ENCODE data around the gene PCSK2. TPM values are rescaled to one million over a fixed set of nuclear protein-coding genes. Genes with fewer than 3 reads are reported as not detected.

PCSK2 gene
- total and polyA plus RNA-seq, 2 of the 8 experiments (the other 6 are each of a cell fraction or from before 2014, with no cell fraction given), result 1.9 to 4.2 TPM

- H2AK5ac ChIP-seq (ENCODE audit: low read depth, low read length), result no peak overlapping the region
- no peak overlapping the region for H4K91ac ChIP-seq (replicated peaks; ENCODE audit: insufficient read length, low read length)
- H2BK20ac ChIP-seq (ENCODE audit: low read length), result no peak overlapping the region
- FAIRE-seq, result no peak
- CTCF ChIA-PET (ENCODE audit: partially characterized antibody), result no interaction called here
- H3K79me2 ChIP-seq (ENCODE audit: control insufficient read depth in 1 of 2, insufficient read depth in 2 of 2, low read length in 2 of 2), result no peaks in the 10 kb centered on the region
- no peak overlapping the region for H3K4me2 ChIP-seq (ENCODE audit: insufficient read depth in 1 of 2, low read depth in 2 of 2, low read length in 2 of 2)
- no peak overlapping the region for H2BK15ac ChIP-seq (ENCODE audit: low read length)
- H3K4ac ChIP-seq (replicated peaks; ENCODE audit: insufficient read length, low read depth, low read length), result no peak overlapping the region
- no peaks in the 10 kb centered on the region for H4K20me1 ChIP-seq (replicated peaks in 1 of 2; ENCODE audit: control insufficient read depth in 1 of 2, insufficient read depth in 2 of 2, low read length in 2 of 2)
- H3K79me1 ChIP-seq (ENCODE audit: low read depth, low read length), result no peaks in the 10 kb centered on the region
- no peak overlapping the region for H3K4me3 ChIP-seq (ENCODE audit: extremely low read depth in 1 of 4, insufficient read depth in 2 of 4, low read depth in 3 of 4, low read length in 4 of 4)
- no peak overlapping the region for H2BK12ac ChIP-seq (ENCODE audit: low read depth, low read length)
- no peak overlapping the region for H3K14ac ChIP-seq (ENCODE audit: insufficient read length)
- no peak overlapping the region for H4K5ac ChIP-seq (ENCODE audit: insufficient read length, low read depth, low read length)
- no peak overlapping the region for H3K18ac ChIP-seq (ENCODE audit: extremely low read depth, low read length)
- H3K23me2 ChIP-seq (ENCODE audit: low read depth, low read length), result no peaks in the 10 kb centered on the region
- no peak overlapping the region for H2BK5ac ChIP-seq (ENCODE audit: low read depth, low read length)
- no peak overlapping the region for H3K56ac ChIP-seq (replicated peaks; ENCODE audit: insufficient read length, low read depth, low read length)
- no peak overlapping the region; the same call in 1 of the 2 replicates for H4K8ac ChIP-seq (ENCODE audit: extremely low read depth, insufficient read depth, low read length)
- H3K4me1 ChIP-seq (replicated peaks in 1 of 4; ENCODE audit: control insufficient read depth in 3 of 4, insufficient read depth in 4 of 4, low read length in 3 of 4), result no peaks in the 10 kb centered on the region
- no peak overlapping the region for H3K27ac ChIP-seq (ENCODE audit: low read depth, low read length)
- H3K36me3 ChIP-seq (ENCODE audit: control insufficient read depth in 2 of 4, insufficient read depth in 4 of 4, low read length in 3 of 4), result no peaks in the 10 kb centered on the region
- POLR2A ChIA-PET (ENCODE audit: partially characterized antibody), result no interaction called here
- no peak overlapping the region for H2AFZ ChIP-seq (ENCODE audit: low read length)
- no peaks in the 10 kb centered on the region for H3K9me3 ChIP-seq (ENCODE audit: insufficient read depth in 2 of 2, low read depth in 1 of 2, low read length in 1 of 2)
- 94% methylated on average over 10 of the region's 10 CpGs; no CpG with 5 or more reads in 1 of the 2 experiments for WGBS, 2 experiments (ENCODE audit: extremely low coverage in 1 of 2, insufficient coverage in 1 of 2, insufficient read length in 1 of 2, insufficient replicate concordance in 2 of 2, low coverage in 1 of 2, low lambda C conversion rate in 2 of 2, missing lambda C conversion rate in 1 of 2)
- no peak for DNase-seq (ENCODE audit: low read depth in 1 of 2, low spot score in 2 of 2)
- no peak overlapping the region for H3K9ac ChIP-seq (replicated peaks in 1 of 4; ENCODE audit: extremely low read depth in 1 of 4, low read depth in 3 of 4, low read length in 3 of 4)
- no peak overlapping the region for H2BK120ac ChIP-seq (replicated peaks; ENCODE audit: low read depth, low read length)
- no peaks in the 10 kb centered on the region for H3K27me3 ChIP-seq (replicated peaks in 1 of 4; ENCODE audit: control insufficient read depth in 3 of 4, extremely low read depth in 1 of 4, insufficient read depth in 3 of 4, low read length in 3 of 4)
- no peak overlapping the region for H3K23ac ChIP-seq (ENCODE audit: insufficient read length)
- TF ChIP-seq GABPA (IDR thresholded peaks at IDR 0.05; ENCODE audit: borderline replicate concordance, insufficient read depth, low read length), result no peak
- TF ChIP-seq NRF1 (IDR thresholded peaks at IDR 0.05; ENCODE audit: low read depth, low read length), result no peak
- no peak for TF ChIP-seq TAF7 (optimal IDR thresholded peaks at IDR 0.05; ENCODE audit: borderline replicate concordance, low read depth, low read length)
- TF ChIP-seq CREB1 (IDR thresholded peaks at IDR 0.05), result no peak
- no peak for TF ChIP-seq CEBPB (IDR thresholded peaks at IDR 0.05; ENCODE audit: low read depth, low read length)
- no peak for TF ChIP-seq EP300 (IDR thresholded peaks at IDR 0.05; ENCODE audit: borderline replicate concordance in 1 of 2, low read depth in 2 of 2, low read length in 2 of 2)
- TF ChIP-seq CBX8 (IDR thresholded peaks at IDR 0.05; ENCODE audit: borderline replicate concordance, low read depth, low read length), result no peak
- no peak for TF ChIP-seq PHF8 (conservative IDR thresholded peaks at IDR 0.05; ENCODE audit: low read depth, low read length)
- TF ChIP-seq HDAC6 (IDR thresholded peaks at IDR 0.05; ENCODE audit: low read depth, low read length), result no peak
- no peak for TF ChIP-seq TAF1 (IDR thresholded peaks at IDR 0.05; ENCODE audit: low read depth, low read length)
- no peak for TF ChIP-seq TBP (IDR thresholded peaks at IDR 0.05; ENCODE audit: low read depth, low read length)
- TF ChIP-seq HDAC2 (IDR thresholded peaks at IDR 0.05; ENCODE audit: borderline replicate concordance in 1 of 2, low read depth in 2 of 2, low read length in 2 of 2), result no peak
- no peak for TF ChIP-seq SUZ12 (IDR thresholded peaks at IDR 0.05; ENCODE audit: low read length)
- TF ChIP-seq CHD1 (IDR thresholded peaks at IDR 0.05; ENCODE audit: low read depth, low read length), result no peak
- no peak for TF ChIP-seq RNF2 (IDR thresholded peaks at IDR 0.05; ENCODE audit: borderline replicate concordance, low read depth, low read length, missing control alignments, poor library complexity, severe bottlenecking)
These were observed 238.4 kb downstream of the PCSK2 start for GRCh38 chr20:17465236-17465635.

Measured in H1 (cell line).